Loucy (cell line): ENCODE measurements around the gene TEX36.

Experiments used
- EZH2phosphoT487 ChIP-seq: fragments of 200-600 bp; IDR thresholded peaks from 2 replicates; pipeline ENCODE4 v1.6.1; 2018; ENCODE audit warnings: antibody characterized with exemption, mild to moderate bottlenecking, moderate library complexity, borderline replicate concordance
- TF ChIP-seq, protein P1 (sequence below): fragments of 200-600 bp; sonication (generic); conservative IDR thresholded peaks from 2 replicates; pipeline ENCODE4 v1.5.1; 2014; ENCODE audit warnings: mild to moderate bottlenecking, antibody characterized with exemption, low read length

GRCh38 chr10:125606414-125607010 lies 76.5 kb downstream of the TEX36 start:
- TF ChIP-seq, protein P1, sequence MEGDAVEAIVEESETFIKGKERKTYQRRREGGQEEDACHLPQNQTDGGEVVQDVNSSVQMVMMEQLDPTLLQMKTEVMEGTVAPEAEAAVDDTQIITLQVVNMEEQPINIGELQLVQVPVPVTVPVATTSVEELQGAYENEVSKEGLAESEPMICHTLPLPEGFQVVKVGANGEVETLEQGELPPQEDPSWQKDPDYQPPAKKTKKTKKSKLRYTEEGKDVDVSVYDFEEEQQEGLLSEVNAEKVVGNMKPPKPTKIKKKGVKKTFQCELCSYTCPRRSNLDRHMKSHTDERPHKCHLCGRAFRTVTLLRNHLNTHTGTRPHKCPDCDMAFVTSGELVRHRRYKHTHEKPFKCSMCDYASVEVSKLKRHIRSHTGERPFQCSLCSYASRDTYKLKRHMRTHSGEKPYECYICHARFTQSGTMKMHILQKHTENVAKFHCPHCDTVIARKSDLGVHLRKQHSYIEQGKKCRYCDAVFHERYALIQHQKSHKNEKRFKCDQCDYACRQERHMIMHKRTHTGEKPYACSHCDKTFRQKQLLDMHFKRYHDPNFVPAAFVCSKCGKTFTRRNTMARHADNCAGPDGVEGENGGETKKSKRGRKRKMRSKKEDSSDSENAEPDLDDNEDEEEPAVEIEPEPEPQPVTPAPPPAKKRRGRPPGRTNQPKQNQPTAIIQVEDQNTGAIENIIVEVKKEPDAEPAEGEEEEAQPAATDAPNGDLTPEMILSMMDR: no peak
- TF ChIP-seq EZH2phosphoT487: no peak
